Measurements from ENCODE around the gene PODNL1. TPM values are rescaled to one million over a fixed set of nuclear protein-coding genes. Genes with fewer than 3 reads are reported as not detected.
"Not testable (repeated sequence)": the region's sequence is repeated elsewhere in the genome, so short reads cannot be mapped to it uniquely, and the experiment has no call there.

The PODNL1 gene
- total and polyA plus RNA-seq, 2 of the 8 experiments (the other 6 are each of a cell fraction or from before 2014, with no cell fraction given), result 1.0 to 1.5 TPM

DNA sequence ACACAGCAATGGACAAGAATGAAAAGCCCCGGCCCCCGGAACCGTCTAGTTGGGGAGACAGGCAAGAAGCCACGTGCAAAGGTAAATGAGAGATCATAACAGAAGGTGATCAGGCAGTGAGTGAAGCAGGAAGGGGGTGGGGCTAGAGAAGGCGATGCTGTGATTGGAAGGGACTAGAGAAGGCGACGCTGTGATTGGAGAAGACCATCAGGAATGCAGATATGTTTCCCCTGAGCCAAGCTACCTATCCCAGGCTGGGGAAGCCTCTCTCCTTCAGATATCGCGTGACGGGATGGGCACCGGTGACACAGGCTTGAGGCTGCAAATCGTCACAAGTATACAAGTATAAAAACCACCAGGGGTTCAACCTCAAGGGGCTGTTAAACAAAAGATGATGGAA is 35.9 kb upstream of the PODNL1 start (continued):
- peak; percentile 30; the same call in 1 of the 2 replicates for TF ChIP-seq TBP (IDR thresholded peaks at IDR 0.05; ENCODE audit: low read depth, low read length)
- no peak for TF ChIP-seq TCF12 (IDR thresholded peaks at IDR 0.05; ENCODE audit: low read depth, low read length)
- TF ChIP-seq SIX5 (IDR thresholded peaks at IDR 0.05; ENCODE audit: low read depth, low read length), result no peak

DNA sequence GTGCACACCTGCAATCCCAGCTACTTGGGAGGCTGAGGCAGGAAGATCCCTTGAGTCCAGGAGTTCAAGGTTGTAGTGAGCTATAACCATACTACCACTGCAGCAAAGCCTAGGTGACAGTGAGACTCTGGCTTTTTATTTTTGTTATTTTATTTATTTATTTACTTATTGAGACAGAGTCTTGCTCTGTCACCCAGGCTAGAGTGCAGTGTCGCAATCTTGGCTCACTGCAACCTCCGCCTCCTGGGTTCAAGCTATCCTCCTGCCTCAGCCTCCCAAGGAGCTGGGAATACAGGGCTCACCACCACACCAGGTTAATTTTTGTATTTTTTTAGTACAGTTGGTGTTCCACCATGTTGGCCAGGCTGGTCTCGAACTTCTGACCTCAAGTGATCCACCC is 35.3 kb upstream of the PODNL1 start:
- Histone ChIP-seq H2AK5ac (ENCODE audit: low read depth, low read length) (peak overlapping the region; percentile 65; the same call in 1 of the 2 replicates), H3K36me3 (ENCODE audit: control insufficient read depth in 2 of 4, insufficient read depth in 4 of 4, low read length in 3 of 4) (peaks cover 0 to 11% (median 5%) of the 10 kb centered on the region in 4 experiments; a peak in 3 of 8 replicates), H3K4me2 (ENCODE audit: insufficient read depth in 1 of 2, low read depth in 2 of 2, low read length in 2 of 2) (peak overlapping the region in 1 of 2 experiments; percentile 42; a peak in 1 of 4 replicates)
- H2BK5ac ChIP-seq (ENCODE audit: low read depth, low read length); H3K27me3 ChIP-seq (replicated peaks in 1 of 4; ENCODE audit: control insufficient read depth in 3 of 4, extremely low read depth in 1 of 4, insufficient read depth in 3 of 4, low read length in 3 of 4); H3K23ac ChIP-seq (ENCODE audit: insufficient read length); H3K79me1 ChIP-seq (ENCODE audit: low read depth, low read length); H4K91ac ChIP-seq (replicated peaks; ENCODE audit: insufficient read length, low read length); H4K8ac ChIP-seq (ENCODE audit: extremely low read depth, insufficient read depth, low read length); H3K14ac ChIP-seq (ENCODE audit: insufficient read length); H3K56ac ChIP-seq (replicated peaks; ENCODE audit: insufficient read length, low read depth, low read length); H2BK120ac ChIP-seq (replicated peaks; ENCODE audit: low read depth, low read length); H3K9me3 ChIP-seq (ENCODE audit: insufficient read depth in 2 of 2, low read depth in 1 of 2, low read length in 1 of 2); H3K4me1 ChIP-seq (replicated peaks in 1 of 4; ENCODE audit: control insufficient read depth in 3 of 4, insufficient read depth in 4 of 4, low read length in 3 of 4); DNase-seq (ENCODE audit: low read depth in 1 of 2, low spot score in 2 of 2); H2BK15ac ChIP-seq (ENCODE audit: low read length); H4K20me1 ChIP-seq (replicated peaks in 1 of 2; ENCODE audit: control insufficient read depth in 1 of 2, insufficient read depth in 2 of 2, low read length in 2 of 2); H2AFZ ChIP-seq (ENCODE audit: low read length); H2BK20ac ChIP-seq (ENCODE audit: low read length); H2BK12ac ChIP-seq (ENCODE audit: low read depth, low read length); H3K9ac ChIP-seq (replicated peaks in 1 of 4; ENCODE audit: extremely low read depth in 1 of 4, low read depth in 3 of 4, low read length in 3 of 4); FAIRE-seq; H3K79me2 ChIP-seq (ENCODE audit: control insufficient read depth in 1 of 2, insufficient read depth in 2 of 2, low read length in 2 of 2); H3K18ac ChIP-seq (ENCODE audit: extremely low read depth, low read length); H3K27ac ChIP-seq (ENCODE audit: low read depth, low read length); H3K4ac ChIP-seq (replicated peaks; ENCODE audit: insufficient read length, low read depth, low read length); H4K5ac ChIP-seq (ENCODE audit: insufficient read length, low read depth, low read length); H3K4me3 ChIP-seq (ENCODE audit: extremely low read depth in 1 of 4, insufficient read depth in 2 of 4, low read depth in 3 of 4, low read length in 4 of 4); H3K23me2 ChIP-seq (ENCODE audit: low read depth, low read length): not testable (repeated sequence)
- POLR2A ChIA-PET (ENCODE audit: partially characterized antibody), result interaction anchor here (0.6 to 4.9 kb wide), 8 partner anchors 12 to 371 kb away, joined by 3 to 44 read pairs (median 3); no protein-coding TSS in a partner anchor
- whole genome bisulfite sequencing, 2 experiments (ENCODE audit: extremely low coverage in 1 of 2, insufficient coverage in 1 of 2, insufficient read length in 1 of 2, insufficient replicate concordance in 2 of 2, low coverage in 1 of 2, low lambda C conversion rate in 2 of 2, missing lambda C conversion rate in 1 of 2), result 85% methylated on average over 3 of the region's 3 CpGs; no CpG with 5 or more reads in 1 of the 2 experiments
- CTCF ChIA-PET (ENCODE audit: partially characterized antibody), result interaction anchor here (1.6 to 10.3 kb wide), 6 partner anchors 12 to 99 kb away, joined by 3 to 77 read pairs (median 6); partner anchors contain the start of genes IL27RA and MISP3

Data from H1 (cell line).